HEK293T (cell line): Measurements from ENCODE around the gene STOML2.

Experiments
- BHLHE40 ChIP-seq: fragments of 450-650 bp; IDR thresholded peaks from 2 replicates; pipeline ENCODE4 v1.6.1; 2016; ENCODE audit warnings: mild to moderate bottlenecking, moderate library complexity, borderline replicate concordance
- FOXA1 ChIP-seq: fragments of 450-650 bp; IDR thresholded peaks from 2 replicates; pipeline ENCODE4 v1.6.1; 2016; ENCODE audit warnings: mild to moderate bottlenecking
- FOXK2 ChIP-seq: fragments of 450-650 bp; IDR thresholded peaks from 2 replicates; pipeline ENCODE4 v1.6.1; 2016; ENCODE audit warnings: mild to moderate bottlenecking
- SP1 ChIP-seq: fragments of 450-650 bp; IDR thresholded peaks from 2 replicates; pipeline ENCODE4 v1.6.1; 2017
- TARDBP ChIP-seq: fragments of 450-650 bp; IDR thresholded peaks from 2 replicates; pipeline ENCODE4 v1.6.1; 2016
- ZNF384 ChIP-seq: fragments of 450-650 bp; IDR thresholded peaks from 2 replicates; pipeline ENCODE4 v1.6.1; 2016

GRCh38 chr9:35105126-35105525 is 2.2 kb upstream of the STOML2 start:
- TF ChIP-seq BHLHE40 (no peak), ZNF384 (no peak), FOXA1 (no peak), TARDBP (no peak), SP1 (no peak), FOXK2 (no peak)
